Spleen (tissue), 11 donors: Measurements from ENCODE around the gene CLRN3. TPM values are rescaled to one million over a fixed set of nuclear protein-coding genes. Genes with fewer than 3 reads are reported as not detected.

Source experiments
- DNase-seq: peaks from one replicate; pipeline ENCODE4 v3.0.0-alpha.2; 2020
- H3K27ac ChIP-seq, 8 donors: fragments of 200-600 bp; sonication (generic) in 7 of 8; 1 replicate in 4 of 8; 2 replicates in 4 of 8; pipeline versions ENCODE4 v1.5.0 to v1.8.0; 2016 to 2021; ENCODE audit warnings: inconsistent platforms in 4 of 8, mild to moderate bottlenecking in 4 of 8, moderate library complexity in 1 of 8
- H3K27me3 ChIP-seq, 7 donors: fragments of 200-600 bp; sonication (generic) in 6 of 7; replicated peaks in 1 of 7; 1 replicate in 4 of 7; 2 replicates in 3 of 7; pipeline versions ENCODE4 v1.5.0 to v1.8.0; 2016 to 2021; ENCODE audit warnings: inconsistent platforms in 3 of 7, mild to moderate bottlenecking in 1 of 7
- H3K36me3 ChIP-seq, 6 donors: fragments of 200-600 bp; sonication (generic) in 5 of 6; 1 replicate in 4 of 6; 2 replicates in 2 of 6; pipeline versions ENCODE4 v1.5.0 to v1.8.0; 2016 to 2021; ENCODE audit warnings: inconsistent platforms in 2 of 6
- H3K4me1 ChIP-seq, 6 donors: fragments of 200-600 bp; sonication (generic) in 5 of 6; 1 replicate in 3 of 6; 2 replicates in 3 of 6; pipeline versions ENCODE4 v1.5.0 to v1.8.0; 2016 to 2021; ENCODE audit warnings: inconsistent platforms in 3 of 6
- H3K4me3 ChIP-seq, 8 donors: fragments of 200-600 bp; sonication (generic) in 7 of 8; 1 replicate in 4 of 8; 2 replicates in 4 of 8; pipeline versions ENCODE4 v1.5.0 to v1.8.0; 2016 to 2021; ENCODE audit warnings: inconsistent platforms in 4 of 8, mild to moderate bottlenecking in 4 of 8, moderate library complexity in 2 of 8
- H3K9me3 ChIP-seq, 8 donors: fragments of 200-600 bp; sonication (generic) in 7 of 8; 1 replicate in 4 of 8; 2 replicates in 4 of 8; pipeline versions ENCODE4 v1.5.0 to v1.8.0; 2016 to 2021; ENCODE audit warnings: inconsistent platforms in 4 of 8
- CTCF ChIP-seq, 11 experiments: fragments of 200-600 bp in 7 of 11; fragments of 450-650 bp in 4 of 11; sonication (generic) in 4 of 11; IDR thresholded peaks in 8 of 11; conservative IDR thresholded peaks in 3 of 11; 1 replicate in 7 of 11; 2 replicates in 4 of 11; pipeline versions ENCODE4 v1.4.0 to v1.8.0; 2016 to 2021; ENCODE audit warnings: antibody characterized with exemption in 11 of 11, inconsistent platforms in 4 of 11, mild to moderate bottlenecking in 1 of 11
- POLR2A ChIP-seq, 3 donors: fragments of 450-650 bp; IDR thresholded peaks; one replicate each; pipeline ENCODE4 v1.5.1; 2017; ENCODE audit warnings: antibody characterized with exemption in 3 of 3, mild to moderate bottlenecking in 1 of 3
- POLR2AphosphoS5 ChIP-seq, 3 donors: sonication (generic); formaldehyde crosslinking; IDR thresholded peaks; one replicate each; pipeline ENCODE4 v1.5.1; 2017; ENCODE audit warnings: antibody characterized with exemption in 3 of 3
- WGBS, 5 donors: extraction: QIAGEN DNeasy Blood & Tissue Kit in 3 of 5; methylation state at CpG; one replicate each; pipeline versions ENCODE4 v1.1.5 to v1.1.7; 2013 to 2018; 5-methylcytosine and 5-hydroxymethylcytosine counted together
- intact Hi-C: fragments of 100-400 bp; cut with DNase I; formaldehyde crosslinking; loops from one replicate; pipeline ENCODE4 v1.15.0; 2023; ENCODE audit warnings: low total_unique reads
- polyA plus RNA-seq, 3 donors: library from polyadenylated mRNA; stranded (reverse); fragments of 200-250 nt; gene quantifications; one replicate each; pipeline ENCODE4 v1.2.1, GENCODE V29; 2013
- total RNA-seq, 7 donors: library from RNA; depleted of rRNA in 3 of 7; stranded (reverse); fragments of >200 nt in 3 of 7; fragmentation: NEBNext Ultra II Directional in 4 of 7; extraction: Animal tissue kit (Norgen Biotek cat#: 25700) in 4 of 7; gene quantifications; one replicate each; pipeline versions ENCODE4 v1.1.0 to v1.2.1, GENCODE V29; 2016 to 2021
- donor health status: healthy with polysubstance abuse.
- donor health status: DM: no; HTN: no; CAD: no; lungs with moderate emphysema.
- donor health status: DM: no; HTN: no; CAD: no.
- donor health status: Bipolar disorder and iron deficiency.
- donor health status: healthy.
- donor health status: DM: no; HTN: no; CAD: no.
- donor health status: DM: yes; HTN: yes; CAD: no.

Gene CLRN3
- total and polyA plus RNA-seq, 10 donors = 0.22 to 0.43 TPM; not detected in 8

- WGBS, 5 donors = 55 to 80% (median 74%) methylated on average over 8 to 23 of the region's 23 CpGs
- Histone ChIP-seq H3K4me1 (peaks cover 0 to 25% (median 3%) of the 10 kb centered on the region in 6 donors), H3K27ac (peak overlapping the region in 4 of 8 donors; percentile 3 to 67 (median 52)), H3K9me3 (peaks cover 0 to 19% (median 11%) of the 10 kb centered on the region in 8 donors), H3K4me3 (no peak overlapping the region), H3K27me3 (peaks cover 0 to 17% (median 0%) of the 10 kb centered on the region in 7 donors), H3K36me3 (no peaks in the 10 kb centered on the region)
- no peak for TF ChIP-seq POLR2A (IDR thresholded peaks at IDR 0.05)
- TF ChIP-seq CTCF (IDR thresholded peaks at IDR 0.05 in 8 of 11, conservative IDR thresholded peaks at IDR 0.05 in 3 of 11) = no peak
- peak; percentile 26 to 61 (median 57) for TF ChIP-seq POLR2AphosphoS5 (IDR thresholded peaks at IDR 0.05)
- intact Hi-C loops = no loop called here
- no peak for DNase-seq
Measured at GRCh38 chr10:127872011-127872761, 20.6 kb downstream of the CLRN3 start.

DNA sequence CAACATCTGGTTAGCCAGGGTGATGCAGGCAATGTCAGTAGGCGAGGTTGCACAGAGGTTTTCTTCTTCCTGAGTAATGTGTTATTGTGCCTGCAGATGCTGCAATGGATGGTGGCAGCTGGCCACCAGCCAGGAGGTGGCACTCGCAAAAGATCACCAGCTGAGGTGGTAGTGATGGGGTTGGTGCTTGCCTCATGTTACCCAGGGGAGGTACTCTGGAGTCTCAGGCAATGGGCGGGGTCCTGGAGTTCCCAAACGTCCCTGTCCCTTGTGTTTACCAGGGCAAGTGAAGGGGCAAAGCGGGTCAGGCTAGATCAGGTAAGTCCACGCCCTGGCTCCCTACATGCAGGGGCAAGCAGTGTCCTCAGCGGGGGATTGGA is 21.1 kb downstream of the CLRN3 start:
- peaks cover 0 to 25% (median 3%) of the 10 kb centered on the region in 6 donors for H3K4me1 ChIP-seq
- peaks cover 0 to 17% (median 0%) of the 10 kb centered on the region in 7 donors for H3K27me3 ChIP-seq
- peaks cover 0 to 19% (median 11%) of the 10 kb centered on the region in 8 donors for H3K9me3 ChIP-seq
- H3K27ac ChIP-seq = peak overlapping the region in 1 of 8 donors; percentile 67
- H3K4me3 ChIP-seq = no peak overlapping the region
- no peak for DNase-seq
- H3K36me3 ChIP-seq = no peaks in the 10 kb centered on the region
- WGBS, 5 donors = 68 to 76% (median 72%) methylated on average over 5 to 7 of the region's 7 CpGs
- TF ChIP-seq POLR2A (IDR thresholded peaks at IDR 0.05) = no peak
- TF ChIP-seq POLR2AphosphoS5 (IDR thresholded peaks at IDR 0.05) = no peak
- no peak for TF ChIP-seq CTCF (IDR thresholded peaks at IDR 0.05 in 8 of 11, conservative IDR thresholded peaks at IDR 0.05 in 3 of 11)
- intact Hi-C loops = no loop called here

DNA sequence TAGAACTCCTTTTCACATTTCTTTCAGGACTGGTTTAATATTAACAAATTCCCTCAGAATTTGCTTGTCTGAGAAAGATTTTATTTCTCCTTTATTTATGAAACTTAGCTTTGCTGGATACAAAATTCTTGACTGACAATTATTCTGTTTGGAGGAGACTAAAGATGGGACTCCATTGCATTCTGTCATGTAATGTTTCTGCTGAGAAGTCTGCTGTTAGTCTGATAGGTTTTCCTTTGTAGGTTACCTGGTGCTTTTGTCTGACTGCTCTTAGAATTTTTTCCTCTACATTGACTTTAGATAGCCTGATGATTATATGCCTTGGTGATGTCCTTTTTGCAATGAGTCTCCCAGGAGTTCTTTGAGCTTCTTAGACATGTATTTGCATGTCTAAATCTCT is 23.4 kb downstream of the CLRN3 start:
- DNase-seq = no peak
- H3K27me3 ChIP-seq = peaks cover 0 to 17% (median 0%) of the 10 kb centered on the region in 7 donors
- H3K4me3 ChIP-seq = no peak overlapping the region
- no peak for TF ChIP-seq CTCF (IDR thresholded peaks at IDR 0.05 in 8 of 11, conservative IDR thresholded peaks at IDR 0.05 in 3 of 11)
- no peak for TF ChIP-seq POLR2A (IDR thresholded peaks at IDR 0.05)
- TF ChIP-seq POLR2AphosphoS5 (IDR thresholded peaks at IDR 0.05) = no peak
- no peaks in the 10 kb centered on the region for H3K36me3 ChIP-seq
- H3K9me3 ChIP-seq = peaks cover 0 to 20% (median 11%) of the 10 kb centered on the region in 8 donors
- intact Hi-C loops = no loop called here
- no peak overlapping the region for H3K27ac ChIP-seq
- H3K4me1 ChIP-seq = peaks cover 0 to 25% (median 3%) of the 10 kb centered on the region in 6 donors

DNA sequence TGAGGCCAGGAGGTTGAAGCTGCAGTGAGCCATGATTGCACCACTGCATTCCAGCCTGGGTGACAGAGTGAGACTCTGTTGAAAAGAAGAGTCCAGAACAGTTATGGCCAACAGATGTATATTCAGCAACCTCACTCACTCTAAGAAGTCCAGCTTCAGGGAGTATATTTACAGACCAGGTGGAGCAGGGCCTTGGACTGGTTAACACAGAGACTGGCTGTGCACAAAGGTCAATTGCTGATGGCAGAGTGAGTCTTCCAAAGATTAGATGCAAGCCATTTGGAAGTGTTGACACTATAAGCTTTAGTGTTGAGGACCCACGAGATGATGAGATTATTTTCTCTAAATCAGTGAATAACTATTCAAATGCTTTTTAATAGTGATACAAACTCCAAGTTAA is 24.9 kb downstream of the CLRN3 start:
- no peak for TF ChIP-seq POLR2AphosphoS5 (IDR thresholded peaks at IDR 0.05)
- TF ChIP-seq CTCF (IDR thresholded peaks at IDR 0.05 in 8 of 11, conservative IDR thresholded peaks at IDR 0.05 in 3 of 11) = no peak
- TF ChIP-seq POLR2A (IDR thresholded peaks at IDR 0.05) = no peak
- no peak for DNase-seq
- intact Hi-C loops = no loop called here
- peaks cover 0 to 35% (median 22%) of the 10 kb centered on the region in 8 donors for H3K9me3 ChIP-seq
- H3K27ac ChIP-seq = no peak overlapping the region
- 56 to 86% (median 64%) methylated on average over 1 of the region's 1 CpG for WGBS, 5 donors
- H3K27me3 ChIP-seq = peaks cover 0 to 17% (median 0%) of the 10 kb centered on the region in 7 donors
- no peak overlapping the region for H3K4me3 ChIP-seq
- peaks cover 0 to 17% (median 1%) of the 10 kb centered on the region in 6 donors for H3K4me1 ChIP-seq
- H3K36me3 ChIP-seq = no peaks in the 10 kb centered on the region
